Measurements from ENCODE around the gene ANAPC2. TPM values are rescaled to one million over a fixed set of nuclear protein-coding genes. Genes with fewer than 3 reads are reported as not detected.
A peak's percentile ranks its signal among the peaks of the same experiment; 100 is the strongest.
"Not testable (repeated sequence)": the region's sequence is repeated elsewhere in the genome, so short reads cannot be mapped to it uniquely, and the experiment has no call there.

The ANAPC2 gene
- total RNA-seq, 1 donor = 25.7 TPM

DNA sequence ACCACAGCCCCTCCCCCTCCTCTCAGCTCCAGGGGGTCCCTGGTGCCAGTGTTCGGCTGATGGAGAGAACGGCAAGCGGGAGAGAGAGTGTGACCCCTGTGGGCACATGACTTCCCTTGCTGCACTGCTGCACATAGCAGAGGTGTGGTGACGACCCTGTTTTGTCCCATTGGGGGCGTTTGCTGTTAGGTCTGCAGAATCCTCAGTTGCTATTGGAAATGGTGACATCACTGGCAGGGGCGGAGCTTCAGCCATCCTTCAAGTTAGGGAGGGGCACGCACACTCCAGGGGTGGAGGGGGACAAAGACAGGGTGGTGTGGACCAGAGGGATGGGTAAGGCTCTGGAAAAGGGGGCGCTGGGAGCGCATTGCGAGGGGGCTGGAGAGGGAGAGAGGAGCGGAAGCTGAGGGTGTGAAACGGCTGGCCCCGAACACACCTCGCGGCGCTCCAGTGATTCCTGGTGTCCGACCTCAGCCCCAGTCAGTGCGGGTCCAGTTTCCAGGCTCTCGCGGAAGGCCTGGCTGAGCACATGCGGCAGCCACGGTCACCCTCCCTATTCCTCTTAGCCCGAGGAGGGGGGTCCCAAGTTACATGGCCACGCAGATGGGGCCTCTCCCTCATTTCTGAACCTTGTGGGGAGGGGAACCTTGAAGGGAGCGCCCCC, 50.2 kb downstream of the ANAPC2 start:
- no peak for TF ChIP-seq CTCF (IDR thresholded peaks at IDR 0.05; ENCODE audit: insufficient read depth, low read length)
- H3K4me3 ChIP-seq (ENCODE audit: low read depth, low read length) = no peak overlapping the region
- DNase-seq (ENCODE audit: low read depth) = no peak

DNA sequence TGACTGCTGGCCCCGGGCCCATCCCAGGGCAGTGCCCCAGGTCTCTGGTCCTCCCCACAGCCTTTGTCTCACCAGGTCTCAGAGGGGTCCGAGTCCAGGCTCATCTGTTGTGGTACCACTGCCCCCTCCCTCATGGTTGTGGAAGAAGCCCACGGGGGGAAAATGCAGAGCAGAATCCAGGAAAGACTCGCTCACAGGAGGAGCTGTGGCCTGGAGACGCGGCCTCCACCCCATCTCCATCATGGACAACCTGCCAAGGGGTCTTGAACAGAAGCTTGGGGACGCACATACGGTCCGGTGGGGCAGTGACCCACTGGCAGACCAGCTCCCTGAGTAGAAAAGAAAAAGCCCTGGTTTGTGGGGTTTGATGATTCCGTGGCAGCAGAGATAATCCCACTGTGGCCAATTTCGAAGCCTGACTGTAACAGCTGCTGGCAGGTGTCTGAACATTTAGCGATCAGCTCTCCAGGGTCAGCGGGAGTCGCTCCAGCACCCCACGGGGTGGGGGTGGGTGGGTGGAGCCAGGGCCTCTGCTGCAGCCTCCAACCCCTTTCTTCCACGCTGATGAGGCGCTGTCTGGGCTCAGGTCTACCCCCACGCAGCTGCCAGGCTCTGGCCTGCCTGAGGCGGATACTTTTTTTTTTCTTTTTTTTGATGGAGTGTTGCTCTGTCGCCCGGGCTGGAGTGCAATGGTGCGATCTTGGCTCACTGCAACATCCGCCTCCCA, 51.3 kb downstream of the ANAPC2 start:
- TF ChIP-seq CTCF (IDR thresholded peaks at IDR 0.05; ENCODE audit: insufficient read depth, low read length) = no peak
- no peak for DNase-seq (ENCODE audit: low read depth)

GRCh38 chr9:137136261-137136880, 52.0 kb downstream of the ANAPC2 start:
- no peak for DNase-seq (ENCODE audit: low read depth)
- TF ChIP-seq CTCF (IDR thresholded peaks at IDR 0.05; ENCODE audit: insufficient read depth, low read length) = no peak
- H3K4me3 ChIP-seq (ENCODE audit: low read depth, low read length) = no peak overlapping the region

More for the DNA sequence above, 51.3 kb downstream of the ANAPC2 start:
- H3K4me3 ChIP-seq (ENCODE audit: low read depth, low read length) = no peak overlapping the region

- H3K4me3 ChIP-seq (ENCODE audit: low read depth, low read length); DNase-seq (ENCODE audit: low read depth): not testable (repeated sequence)
Measured at GRCh38 chr9:137135154-137135553, 53.2 kb downstream of the ANAPC2 start.

GRCh38 chr9:137134191-137134590, 54.2 kb downstream of the ANAPC2 start:
- TF ChIP-seq CTCF (IDR thresholded peaks at IDR 0.05; ENCODE audit: insufficient read depth, low read length) = no peak
- no peak overlapping the region for H3K4me3 ChIP-seq (ENCODE audit: low read depth, low read length)
- no peak for DNase-seq (ENCODE audit: low read depth)

DNA sequence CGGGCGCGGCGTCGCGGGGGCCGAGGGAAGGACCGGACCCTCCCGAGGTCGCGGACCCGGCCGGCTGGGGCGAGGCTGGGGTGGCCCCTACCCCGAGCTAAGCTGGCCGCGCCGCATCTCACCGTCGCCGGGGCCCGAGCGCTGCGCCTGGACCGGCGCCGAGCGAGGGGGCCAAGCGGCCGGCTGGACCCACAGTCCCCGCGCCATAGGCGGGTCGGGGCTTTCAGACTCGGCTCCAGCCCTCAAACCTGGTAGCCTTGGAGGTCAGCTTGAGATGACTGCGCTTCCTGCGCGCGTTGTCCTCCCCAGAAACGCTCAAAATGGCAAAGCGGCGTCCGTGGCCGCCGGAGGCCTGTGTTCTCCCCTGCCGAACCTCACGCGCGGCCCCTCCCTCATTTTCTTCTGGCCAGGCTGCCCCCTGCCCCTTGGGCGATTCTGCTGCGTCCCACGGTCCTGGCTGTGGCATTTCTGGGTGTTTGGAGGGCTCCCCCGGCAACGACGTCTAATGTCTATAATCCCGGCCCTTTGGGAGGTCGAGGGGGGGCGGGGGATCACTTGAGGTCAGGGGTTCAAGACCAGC, 58.1 kb downstream of the ANAPC2 start:
- no peak for TF ChIP-seq CTCF (IDR thresholded peaks at IDR 0.05; ENCODE audit: insufficient read depth, low read length)
- H3K4me3 ChIP-seq (ENCODE audit: low read depth, low read length) = peak overlapping the region; percentile 81
- DNase-seq (ENCODE audit: low read depth) = no peak

Data from fibroblast of the aortic adventitia (primary cell).